Sigmoid colon (tissue), 4 donors: ENCODE data around the gene TMEM208.
A peak's percentile ranks its signal among the peaks of the same experiment; 100 is the strongest.

Experiments used
- CTCF ChIP-seq, 4 experiments: fragments of 450-650 bp in 3 of 4; fragments of 200-600 bp in 1 of 4; IDR thresholded peaks; one replicate each; pipeline ENCODE4 v1.5.1; 2016 to 2019; ENCODE audit warnings: antibody characterized with exemption in 4 of 4, mild to moderate bottlenecking in 3 of 4, moderate library complexity in 2 of 4
- EP300 ChIP-seq, 4 donors: sonication (generic); formaldehyde crosslinking; IDR thresholded peaks; one replicate each; pipeline ENCODE4 v1.6.1; 2017; ENCODE audit warnings: antibody characterized with exemption in 4 of 4
- POLR2A ChIP-seq, 2 donors: fragments of 450-650 bp; IDR thresholded peaks; one replicate each; pipeline ENCODE4 v1.6.1; 2016; ENCODE audit warnings: antibody characterized with exemption in 2 of 2, mild to moderate bottlenecking in 2 of 2, moderate library complexity in 2 of 2
- POLR2AphosphoS5 ChIP-seq, 4 donors: sonication (generic); formaldehyde crosslinking; IDR thresholded peaks; one replicate each; pipeline ENCODE4 v1.6.1; 2017; ENCODE audit warnings: antibody characterized with exemption in 4 of 4

- TF ChIP-seq CTCF (IDR thresholded peaks at IDR 0.05), result peak in 3 of 4 experiments; percentile 17 to 52 (median 33)
- TF ChIP-seq POLR2AphosphoS5 (IDR thresholded peaks at IDR 0.05), result no peak
- TF ChIP-seq POLR2A (IDR thresholded peaks at IDR 0.05), result no peak
- TF ChIP-seq EP300 (IDR thresholded peaks at IDR 0.05), result no peak
These were observed 28.6 kb upstream of the TMEM208 start for GRCh38 chr16:67198238-67198734.
